Measurements from ENCODE around the gene KCNMB3. TPM values are rescaled to one million over a fixed set of nuclear protein-coding genes. Genes with fewer than 3 reads are reported as not detected.

The KCNMB3 gene
- total RNA-seq (2014; rRNA removed) = 1.2 and 2.3 TPM in 2 replicates
- percentile 64 among the genes with signal in this experiment for Bru-seq, nascent RNA
- BruChase-seq, experiment 1, labeled RNA remaining after a 6-hour chase = percentile 58 among the genes with signal in this experiment
- percentile 68 among the genes with signal in this experiment for BruChase-seq, experiment 2, labeled RNA remaining after a 2-hour chase
- long read RNA-seq, partial matches to known transcripts = 2 of 2 reads
- long read RNA-seq, other reads (novel, unspliced or antisense) = 0 of 2 reads

- H4K20me1 ChIP-seq (ENCODE audit: low read length) = no peaks in the 10 kb centered on the region
- ChIA-PET CTCF (no interaction called here), POLR2A (ENCODE audit: unreplicated experiment) (no interaction called here)
- H3K27ac ChIP-seq (ENCODE audit: low read length) = no peak within 1 kb of the TSS
- H3K4me2 ChIP-seq (ENCODE audit: low read length) = no peak within 1 kb of the TSS
- no peaks in the 10 kb centered on the region for H3K79me2 ChIP-seq (ENCODE audit: low read length)
- DNase-seq = no peak
- no peaks in the 10 kb centered on the region for H3K4me1 ChIP-seq (ENCODE audit: insufficient read depth, low read length)
- H3F3A ChIP-seq (ENCODE audit: low read length, unreplicated experiment) = no peaks in the 10 kb centered on the region
- H3K27me3 ChIP-seq (ENCODE audit: low read length) = no peaks in the 10 kb centered on the region
- no peaks in the 10 kb centered on the region for H3K9me3 ChIP-seq (ENCODE audit: low read length)
- no peak for TF ChIP-seq EZH2 (IDR thresholded peaks at IDR 0.05; ENCODE audit: low read length, unreplicated experiment)
- no peak for TF ChIP-seq CTCF (conservative IDR thresholded peaks at IDR 0.05; ENCODE audit: low read depth, low read length)
- no peak for TF ChIP-seq EZH2phosphoT487 (IDR thresholded peaks at IDR 0.05; ENCODE audit: borderline replicate concordance, low read length)
- intact Hi-C loops (cut with micrococcal nuclease) = no loop called here
- no peak within 1 kb of the TSS for H2AFZ ChIP-seq (ENCODE audit: low read length)
- no peaks in the 10 kb centered on the region for H3K36me3 ChIP-seq (ENCODE audit: low read depth, low read length)
- BruUV-seq (replicated peaks) = no TSS peak
- H3K4me3 ChIP-seq (ENCODE audit: low read length) = no peak within 1 kb of the TSS
- no peak within 1 kb of the TSS for H3K9ac ChIP-seq (ENCODE audit: low read length)
- no peak for ATAC-seq
- no peaks in the 10 kb centered on the region for H3K9me2 ChIP-seq (replicated peaks; ENCODE audit: low read length)
Measured at GRCh38 chr3:179250803-179251476, at the start of gene KCNMB3. Gene KCNMB3 (minus strand): TSS chr3:179251114. CDS start chr3:179250990, 124 bp downstream.

GRCh38 chr3:179299999-179300613, 49.2 kb upstream of the KCNMB3 start:
- Histone ChIP-seq H3K4me2 (ENCODE audit: low read length) (no peak overlapping the region), H3K79me2 (ENCODE audit: low read length) (no peaks in the 10 kb centered on the region), H3K36me3 (ENCODE audit: low read depth, low read length) (no peaks in the 10 kb centered on the region), H3K9ac (ENCODE audit: low read length) (no peak overlapping the region), H3K27me3 (ENCODE audit: low read length) (peaks cover 6% of the 10 kb centered on the region; the same call in 1 of the 2 replicates), H2AFZ (ENCODE audit: low read length) (no peak overlapping the region), H3K9me3 (ENCODE audit: low read length) (no peaks in the 10 kb centered on the region), H3K27ac (ENCODE audit: low read length) (no peak overlapping the region), H4K20me1 (ENCODE audit: low read length) (no peaks in the 10 kb centered on the region), H3F3A (ENCODE audit: low read length, unreplicated experiment) (no peaks in the 10 kb centered on the region), H3K4me3 (ENCODE audit: low read length) (no peak overlapping the region), H3K9me2 (replicated peaks; ENCODE audit: low read length) (no peaks in the 10 kb centered on the region), H3K4me1 (ENCODE audit: insufficient read depth, low read length) (no peaks in the 10 kb centered on the region)
- intact Hi-C loops (cut with micrococcal nuclease) = no loop called here
- TF ChIP-seq CTCF (conservative IDR thresholded peaks at IDR 0.05; ENCODE audit: low read depth, low read length) = no peak
- TF ChIP-seq EZH2phosphoT487 (IDR thresholded peaks at IDR 0.05; ENCODE audit: borderline replicate concordance, low read length) = no peak
- no peak for TF ChIP-seq EZH2 (IDR thresholded peaks at IDR 0.05; ENCODE audit: low read length, unreplicated experiment)
- no TSS peak for BruUV-seq (replicated peaks)
- DNase-seq (no peak), ATAC-seq (no peak)
- CTCF ChIA-PET = no interaction called here
- POLR2A ChIA-PET (ENCODE audit: unreplicated experiment) = no interaction called here
